GM23338 (cell line): ENCODE results near the gene UGGT2.

ENCODE experiments used
- CREB1 ChIP-seq: fragments of 250-450 bp; sonication (Bioruptor Pico); IDR thresholded peaks from 2 replicates; pipeline ENCODE4 v1.5.0; 2020; ENCODE audit warnings: low read depth, mild to moderate bottlenecking, moderate library complexity
- EZH2 ChIP-seq: fragments of 200-600 bp; sonication (generic); IDR thresholded peaks from one replicate; pipeline ENCODE4 v1.8.0; 2017; ENCODE audit warnings: antibody characterized with exemption, mild to moderate bottlenecking, low read depth; ENCODE audit not compliant: unreplicated experiment
- EZH2phosphoT487 ChIP-seq: fragments of 200-600 bp; sonication (generic); IDR thresholded peaks from one replicate; pipeline ENCODE4 v1.8.1; 2018; ENCODE audit warnings: antibody characterized with exemption; ENCODE audit not compliant: unreplicated experiment
- POLR2AphosphoS5 ChIP-seq: IDR thresholded peaks from 2 replicates; pipeline ENCODE4 v1.6.1; 2016; ENCODE audit warnings: antibody characterized with exemption, low read depth
- ZNF114 ChIP-seq: fragments of 250-450 bp; sonication (Bioruptor Pico); IDR thresholded peaks from 2 replicates; pipeline ENCODE4 v1.5.0; 2020; ENCODE audit warnings: mild to moderate bottlenecking, moderate library complexity
- ZNF331 ChIP-seq: fragments of 250-450 bp; sonication (Bioruptor Pico); IDR thresholded peaks from 2 replicates; pipeline ENCODE4 v1.5.0; 2020; ENCODE audit warnings: low read depth, mild to moderate bottlenecking, moderate library complexity
- TF ChIP-seq, protein P1 (sequence below), 2 experiments: fragments of 200-600 bp in 1 of 2; sonication (generic) in 1 of 2; conservative IDR thresholded peaks; 2 replicates each; pipeline versions ENCODE4 v1.5.1 to v1.6.1; 2016 to 2017; ENCODE audit warnings: antibody characterized with exemption in 2 of 2, low read depth in 2 of 2, mild to moderate bottlenecking in 2 of 2, moderate library complexity in 1 of 2

DNA sequence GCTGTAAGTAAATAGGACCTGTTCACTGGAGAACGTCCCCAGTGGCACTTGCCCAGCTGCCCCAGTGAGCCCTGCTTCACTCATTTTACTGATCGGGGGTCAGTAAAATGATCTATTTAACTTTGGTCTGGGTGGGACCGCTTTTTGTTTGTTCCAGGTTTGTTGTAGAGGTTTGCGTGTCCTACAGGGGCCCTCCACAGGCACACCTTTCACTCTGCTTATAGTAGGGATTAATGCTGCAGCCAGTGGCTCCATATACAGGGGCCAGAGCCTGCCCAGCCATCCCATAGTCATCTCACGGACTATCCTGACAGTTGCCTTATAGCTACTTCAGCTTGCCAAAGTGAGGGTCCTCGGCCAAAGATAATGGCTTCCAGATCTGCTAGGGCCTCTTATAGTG is 272.2 kb downstream of the UGGT2 start:
- TF ChIP-seq, protein P1, sequence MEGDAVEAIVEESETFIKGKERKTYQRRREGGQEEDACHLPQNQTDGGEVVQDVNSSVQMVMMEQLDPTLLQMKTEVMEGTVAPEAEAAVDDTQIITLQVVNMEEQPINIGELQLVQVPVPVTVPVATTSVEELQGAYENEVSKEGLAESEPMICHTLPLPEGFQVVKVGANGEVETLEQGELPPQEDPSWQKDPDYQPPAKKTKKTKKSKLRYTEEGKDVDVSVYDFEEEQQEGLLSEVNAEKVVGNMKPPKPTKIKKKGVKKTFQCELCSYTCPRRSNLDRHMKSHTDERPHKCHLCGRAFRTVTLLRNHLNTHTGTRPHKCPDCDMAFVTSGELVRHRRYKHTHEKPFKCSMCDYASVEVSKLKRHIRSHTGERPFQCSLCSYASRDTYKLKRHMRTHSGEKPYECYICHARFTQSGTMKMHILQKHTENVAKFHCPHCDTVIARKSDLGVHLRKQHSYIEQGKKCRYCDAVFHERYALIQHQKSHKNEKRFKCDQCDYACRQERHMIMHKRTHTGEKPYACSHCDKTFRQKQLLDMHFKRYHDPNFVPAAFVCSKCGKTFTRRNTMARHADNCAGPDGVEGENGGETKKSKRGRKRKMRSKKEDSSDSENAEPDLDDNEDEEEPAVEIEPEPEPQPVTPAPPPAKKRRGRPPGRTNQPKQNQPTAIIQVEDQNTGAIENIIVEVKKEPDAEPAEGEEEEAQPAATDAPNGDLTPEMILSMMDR (conservative IDR thresholded peaks at IDR 0.05; ENCODE audit: low read depth in 2 of 2), result no peak
- TF ChIP-seq POLR2AphosphoS5 (no peak), ZNF114 (no peak), EZH2phosphoT487 (no peak), CREB1 (CRISPR knock-in tag) (no peak), EZH2 (no peak), ZNF331 (CRISPR knock-in tag) (no peak)
